ENCODE results near the gene ITPR1.

GRCh38 chr3:4523710-4524698 lies 30.9 kb downstream of the ITPR1 start:
- TF ChIP-seq TAF1 (conservative IDR thresholded peaks at IDR 0.05), result no peak
- no peak for TF ChIP-seq EGR1 (IDR thresholded peaks at IDR 0.05; ENCODE audit: low read depth in 2 of 2)
- no peak for TF ChIP-seq CTCF (IDR thresholded peaks at IDR 0.05; ENCODE audit: low read depth, low read length, missing input control)
- TF ChIP-seq ZBTB33 (IDR thresholded peaks at IDR 0.05), result no peak
- no peak for TF ChIP-seq MAX (IDR thresholded peaks at IDR 0.05)
- TF ChIP-seq GABPA (IDR thresholded peaks at IDR 0.05 in 1 of 2, conservative IDR thresholded peaks at IDR 0.05 in 1 of 2), result no peak
- no peak for TF ChIP-seq REST (IDR thresholded peaks at IDR 0.05)
